Inflammatory macrophage treated with lipopolysaccharide for 1 hour (primary cell): ENCODE results near the gene CLK4.

Experiments used
- DNase-seq, 2 donors: peaks; one replicate each; pipeline ENCODE4 v3.0.0-alpha.2; 2020 to 2022

Gene CLK4

DNA sequence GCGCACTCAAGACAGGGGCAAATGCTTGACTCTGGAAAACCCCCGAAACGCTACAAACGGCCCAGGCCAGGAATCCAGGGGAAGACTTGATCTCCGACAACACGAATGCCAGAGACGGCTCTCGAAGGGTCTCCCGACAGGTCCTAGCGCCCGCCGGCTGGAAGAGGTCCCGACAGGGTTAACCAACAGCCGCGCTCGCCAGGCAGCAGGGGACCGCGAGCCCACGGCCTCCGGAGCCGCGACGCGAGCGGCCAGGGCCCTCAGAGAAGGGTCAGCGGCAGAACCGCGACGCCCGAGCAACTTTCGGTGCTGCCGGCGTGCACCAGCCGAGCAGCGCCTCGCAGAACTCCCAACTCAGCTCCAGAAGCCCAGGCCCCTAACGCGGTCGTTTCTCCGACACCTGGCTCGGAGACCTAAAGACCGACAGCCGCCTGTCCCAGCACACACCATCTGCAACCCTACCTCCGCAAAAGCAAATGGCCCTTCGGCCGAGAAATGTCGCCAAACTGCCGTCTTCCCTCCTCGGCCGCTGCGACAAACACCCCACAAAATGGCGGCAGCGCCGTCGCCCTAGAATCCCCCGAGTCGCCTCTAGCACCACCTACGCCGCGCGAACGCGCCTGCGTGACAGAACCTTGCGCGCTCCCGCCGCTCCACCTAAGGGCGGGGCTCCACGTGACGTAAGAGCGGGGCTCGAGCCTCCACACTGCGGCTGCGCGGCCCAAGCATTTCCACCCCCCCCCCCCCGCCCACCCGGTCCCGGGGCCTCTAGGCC is at the start of gene CLK4:
Gene CLK4 (minus strand): TSS at position 567 of the 775 bp plus-strand sequence. CDS start 3,634 bp downstream, outside the sequence.
- peak; percentile 94 to 99 for DNase-seq

GRCh38 chr5:178675922-178676321 is 49.1 kb upstream of the CLK4 start:
- no peak for DNase-seq

GRCh38 chr5:178674334-178674733 is 47.5 kb upstream of the CLK4 start:
- DNase-seq: no peak

DNA sequence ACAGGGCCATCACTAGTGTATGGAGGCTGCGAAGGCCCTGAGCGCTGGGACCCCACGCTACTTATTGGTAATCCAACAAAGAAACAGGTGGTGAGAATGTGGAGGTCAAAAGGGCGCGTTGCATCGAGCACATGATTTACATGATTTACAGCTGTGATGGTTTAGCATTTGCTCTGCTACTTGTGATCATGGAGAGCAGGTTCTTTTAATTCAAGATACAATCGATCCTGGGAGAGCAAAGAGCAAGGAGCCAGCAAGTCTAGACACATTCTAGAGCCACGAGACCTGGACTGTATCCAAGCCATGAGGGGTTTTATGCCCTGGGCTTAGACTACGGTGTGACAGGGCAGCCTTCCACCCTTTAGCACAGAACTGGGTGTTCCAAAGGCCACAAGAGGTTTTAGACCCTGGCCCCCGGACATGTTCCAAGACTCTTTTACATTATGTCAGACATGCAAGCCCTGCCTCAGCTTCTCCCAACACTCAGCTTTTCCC is 47.0 kb upstream of the CLK4 start:
- DNase-seq: no peak

DNA sequence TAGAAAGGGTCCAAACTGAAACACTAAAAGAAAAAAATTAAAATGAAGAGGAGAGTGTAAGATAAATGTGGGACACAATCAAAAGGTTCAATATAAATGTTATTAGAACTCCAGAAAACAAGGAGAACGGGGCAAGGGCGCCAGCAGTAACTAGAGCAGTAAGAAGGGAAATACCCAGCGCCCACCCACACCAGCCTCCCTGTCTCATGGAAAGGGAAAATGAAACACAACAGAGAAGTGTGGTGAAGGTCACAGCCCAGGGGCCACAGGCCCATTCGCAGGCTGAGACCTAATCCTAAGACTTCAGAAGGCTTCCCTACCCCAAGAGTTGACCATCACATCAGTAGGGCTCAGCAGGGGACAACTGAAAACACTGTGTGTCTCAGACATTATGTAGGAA is 45.8 kb upstream of the CLK4 start:
- peak; percentile 65 to 78 for DNase-seq

DNA sequence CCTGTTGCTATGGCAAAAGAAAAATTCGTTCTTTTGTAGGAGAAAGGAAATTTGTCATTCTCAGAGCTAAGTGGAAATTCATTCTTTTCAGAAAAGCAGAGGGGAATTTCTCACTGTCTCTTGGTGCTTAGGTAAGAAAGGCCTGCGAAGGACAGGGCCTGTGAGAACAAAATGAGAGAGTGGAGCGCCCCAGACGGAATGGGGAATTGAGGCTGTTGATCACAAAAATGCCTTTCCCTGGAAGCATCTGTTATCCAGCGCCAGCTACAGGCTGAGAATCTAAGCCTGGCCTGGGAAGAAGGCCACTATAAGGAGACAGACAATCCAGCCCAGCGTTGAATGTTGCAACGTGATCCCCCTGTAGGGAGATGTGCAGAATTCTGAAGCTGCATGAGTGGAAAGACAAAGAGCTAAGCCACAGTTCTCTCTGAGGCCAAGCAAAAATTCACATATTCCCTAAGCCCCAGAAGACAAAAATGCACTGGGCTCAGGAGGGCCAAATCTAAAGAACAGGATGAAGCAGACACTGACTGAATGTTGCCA is 44.8 kb upstream of the CLK4 start:
- DNase-seq: peak in 1 of 2 donors; percentile 14

DNA sequence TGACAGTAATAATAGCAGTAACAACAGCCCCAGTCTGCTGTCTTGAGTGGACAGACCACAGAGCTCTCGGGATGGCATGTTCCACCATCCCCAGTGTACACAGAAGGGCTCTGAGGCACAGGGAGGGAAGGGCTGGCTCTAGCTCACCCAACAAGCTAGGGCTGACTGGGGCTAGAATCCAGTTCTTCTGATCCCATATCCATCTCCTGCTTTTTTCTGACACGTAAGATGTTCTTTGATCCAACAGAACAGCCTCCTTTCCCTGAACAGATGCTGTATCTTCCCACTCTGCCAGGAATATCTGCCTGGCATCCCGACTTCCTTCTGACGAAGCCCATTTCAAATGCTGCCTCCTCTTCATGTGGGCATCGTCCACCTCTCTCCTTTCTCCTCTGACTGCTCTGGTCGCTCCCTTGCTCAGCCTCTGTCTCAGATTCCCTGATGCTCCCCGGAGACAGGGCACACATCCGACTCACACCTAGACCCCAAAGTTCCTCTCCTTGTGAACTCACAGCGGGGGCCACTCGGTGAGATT is 43.6 kb upstream of the CLK4 start:
- DNase-seq: no peak

DNA sequence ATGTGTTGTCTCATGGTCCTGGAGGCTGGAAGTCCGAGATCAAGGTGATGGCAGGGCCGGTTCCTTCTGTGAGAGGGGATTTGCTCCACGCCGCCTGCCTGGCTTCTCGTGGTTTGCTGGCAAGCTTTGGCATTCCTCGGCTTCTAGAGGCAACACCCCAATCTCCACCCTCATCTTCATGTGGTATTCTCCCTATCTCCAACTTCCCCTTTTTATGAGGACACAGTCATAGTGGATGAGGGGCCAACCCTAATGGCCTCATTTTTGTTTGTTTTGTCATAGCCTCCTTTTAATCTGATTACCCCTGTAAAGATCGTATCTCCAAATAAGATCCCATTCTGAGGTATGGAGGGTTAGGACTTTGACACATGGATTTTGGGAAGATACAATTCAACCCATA is 41.7 kb upstream of the CLK4 start:
- peak in 1 of 2 donors; percentile 33 for DNase-seq

DNA sequence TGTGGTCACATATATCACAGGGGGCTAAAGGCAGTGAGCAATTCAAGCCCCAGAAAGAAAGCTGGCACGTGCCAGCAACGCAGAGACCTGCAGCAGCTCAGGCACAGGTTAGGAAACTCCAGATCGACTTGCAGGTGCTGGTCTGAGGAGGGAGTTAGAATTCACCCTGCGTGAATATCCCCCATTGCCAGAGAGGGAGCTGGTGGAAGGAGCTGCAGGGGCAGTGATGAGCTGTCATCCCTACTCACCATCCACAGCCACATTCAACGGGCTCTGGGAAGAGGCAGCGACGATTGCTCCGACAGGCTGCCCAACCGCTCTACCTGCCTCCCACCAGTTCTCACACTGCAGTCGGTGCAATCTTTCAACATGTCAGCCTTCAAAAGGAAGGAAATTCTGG is 40.8 kb upstream of the CLK4 start:
- DNase-seq: no peak

DNA sequence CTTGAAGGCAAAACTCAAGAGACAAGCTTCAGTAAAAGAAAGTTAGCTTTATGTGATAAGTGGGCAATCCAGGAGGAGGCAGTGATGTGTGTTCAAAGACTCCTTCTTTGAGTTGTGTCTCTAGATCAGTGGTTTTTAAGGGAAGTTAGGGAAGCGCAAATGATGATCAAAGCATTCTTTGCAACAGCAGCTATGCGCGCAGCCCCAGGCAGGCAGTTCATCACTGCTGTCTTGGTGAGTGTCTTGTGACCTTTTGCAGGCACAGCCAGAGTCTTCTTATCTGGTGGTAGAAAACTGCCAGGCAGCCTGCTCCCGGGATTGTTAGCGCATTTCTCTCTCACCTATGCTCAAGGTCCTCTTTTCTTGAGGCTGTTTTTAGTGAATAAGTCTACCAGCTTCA is 40.3 kb upstream of the CLK4 start:
- no peak for DNase-seq

DNA sequence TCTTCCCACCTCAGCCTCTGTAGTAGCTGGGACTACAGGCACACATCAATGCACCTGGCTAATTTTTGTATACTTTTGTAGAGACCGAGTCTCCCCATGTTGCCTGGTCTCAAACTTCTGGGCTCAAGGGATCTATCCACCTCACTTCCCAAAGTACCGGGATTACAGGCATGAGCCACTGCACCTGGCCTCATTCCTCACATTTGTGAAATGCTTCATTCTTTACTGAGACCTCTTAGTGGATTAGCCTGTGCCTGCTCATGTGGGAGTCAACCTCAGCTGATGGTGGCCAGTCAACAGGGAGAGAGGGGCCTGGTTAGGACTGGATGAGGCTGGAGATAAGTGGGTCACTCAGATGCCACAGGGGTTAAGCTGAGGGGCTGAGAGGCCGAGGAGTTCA is 37.3 kb upstream of the CLK4 start:
- no peak for DNase-seq

DNA sequence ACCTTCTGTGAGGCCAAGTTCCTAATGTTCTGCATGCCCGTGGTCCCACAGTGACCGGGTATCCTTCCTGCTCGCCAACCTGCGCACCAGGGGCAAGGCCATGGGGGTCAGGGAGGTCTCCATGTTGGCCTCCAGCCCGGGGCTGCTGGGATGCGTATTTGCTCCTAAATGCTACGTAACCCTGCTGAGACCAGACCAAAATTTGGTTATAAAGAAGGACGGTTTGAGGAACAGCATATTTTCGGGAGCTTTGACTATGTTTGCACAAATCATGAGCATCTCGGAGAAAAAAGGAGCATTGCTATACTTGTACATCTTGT is 35.7 kb upstream of the CLK4 start:
- no peak for DNase-seq

GRCh38 chr5:178661836-178662540 is 35.1 kb upstream of the CLK4 start:
- DNase-seq: no peak

DNA sequence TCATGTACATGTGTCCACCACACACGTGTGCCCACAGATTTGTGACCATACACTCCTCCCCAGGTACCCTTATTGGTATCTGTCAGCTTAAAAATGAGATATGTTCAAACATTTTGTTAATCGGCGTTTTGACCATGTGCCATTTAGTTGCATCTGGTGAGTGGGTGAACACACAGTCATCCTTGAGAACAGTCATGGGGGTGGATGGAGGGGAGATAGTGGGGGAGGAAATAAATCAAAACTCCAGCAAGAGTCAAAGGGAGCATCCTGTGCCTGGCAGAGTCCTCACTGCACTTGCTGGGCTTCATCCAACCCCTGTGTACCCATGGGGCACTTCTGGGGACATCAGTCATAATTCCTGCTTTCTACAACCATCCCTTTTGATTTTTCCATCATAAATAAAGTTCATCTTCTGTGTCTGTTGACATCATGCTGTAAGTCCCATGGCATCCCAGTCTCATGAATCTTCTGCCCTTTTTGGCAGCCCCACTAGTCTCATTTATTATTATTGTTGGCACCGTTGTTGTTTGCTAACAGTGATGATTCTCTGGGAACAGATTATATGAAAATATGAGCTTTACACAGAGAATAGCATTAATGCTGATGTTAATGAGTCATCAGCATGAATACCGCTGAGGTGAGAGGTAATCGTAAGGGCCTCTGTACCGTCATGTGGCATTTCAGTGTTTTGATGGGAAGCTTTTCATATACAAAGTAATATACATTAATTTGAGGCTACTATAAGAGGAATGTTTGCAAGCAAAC is 24.4 kb upstream of the CLK4 start:
- DNase-seq: no peak

GRCh38 chr5:178650214-178650613 is 23.4 kb upstream of the CLK4 start:
- DNase-seq: no peak

DNA sequence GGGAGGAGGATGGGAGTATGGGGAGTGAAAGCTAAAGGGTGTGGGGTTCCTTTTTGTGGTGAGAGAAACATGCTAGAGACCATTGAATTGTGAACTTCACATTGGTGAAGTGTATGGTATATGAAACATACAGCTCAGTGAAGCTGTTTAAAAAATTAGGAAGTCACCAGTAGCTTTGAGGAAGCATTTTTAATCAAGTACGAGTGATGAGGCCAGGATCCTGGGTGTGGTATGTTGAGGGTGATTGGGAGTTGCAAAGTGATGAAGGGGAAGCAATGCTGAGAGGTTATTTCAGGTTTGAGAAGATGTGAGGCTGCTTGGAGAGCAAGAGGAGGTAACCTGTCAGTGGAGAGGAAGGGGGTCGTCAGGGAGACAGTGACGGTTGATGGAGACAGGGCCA is 22.7 kb upstream of the CLK4 start:
- no peak for DNase-seq

DNA sequence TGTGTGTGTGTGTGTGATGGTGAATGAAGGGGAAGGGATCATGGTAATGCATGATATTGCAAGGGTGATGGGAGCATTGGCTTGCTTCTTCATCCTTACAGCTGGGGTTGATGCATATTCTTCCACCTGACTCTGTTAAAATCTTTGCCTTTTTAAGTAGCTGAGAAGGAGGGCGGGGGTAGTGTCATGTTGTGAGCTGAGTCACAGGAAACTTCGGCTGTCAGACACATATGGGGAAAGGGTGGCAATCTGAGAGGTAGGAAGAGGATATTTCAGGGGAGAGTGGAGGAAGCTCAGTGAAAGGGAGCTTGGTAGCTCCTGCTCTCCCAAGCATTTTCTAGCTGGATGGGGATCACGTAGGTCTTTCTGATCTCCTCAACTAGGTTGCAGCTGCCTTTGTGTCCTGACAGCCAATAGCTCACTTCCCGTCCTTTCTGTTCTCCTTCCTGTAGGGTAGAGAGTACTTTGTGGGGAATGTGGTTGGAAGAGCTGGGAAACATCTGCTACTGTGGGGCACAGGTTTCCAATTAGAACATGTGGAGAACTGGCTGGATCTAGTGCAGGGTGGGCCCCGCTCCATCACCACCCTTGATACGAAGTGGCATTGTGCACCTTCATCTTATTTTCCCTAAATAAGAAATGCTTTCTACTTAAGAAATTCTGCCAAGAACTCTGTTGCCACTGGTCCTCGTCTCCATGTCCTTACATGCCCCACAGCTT is 18.1 kb upstream of the CLK4 start:
- peak; percentile 48 to 68 for DNase-seq

GRCh38 chr5:178642351-178642909 is 15.6 kb upstream of the CLK4 start:
- peak; percentile 55 to 83 for DNase-seq

DNA sequence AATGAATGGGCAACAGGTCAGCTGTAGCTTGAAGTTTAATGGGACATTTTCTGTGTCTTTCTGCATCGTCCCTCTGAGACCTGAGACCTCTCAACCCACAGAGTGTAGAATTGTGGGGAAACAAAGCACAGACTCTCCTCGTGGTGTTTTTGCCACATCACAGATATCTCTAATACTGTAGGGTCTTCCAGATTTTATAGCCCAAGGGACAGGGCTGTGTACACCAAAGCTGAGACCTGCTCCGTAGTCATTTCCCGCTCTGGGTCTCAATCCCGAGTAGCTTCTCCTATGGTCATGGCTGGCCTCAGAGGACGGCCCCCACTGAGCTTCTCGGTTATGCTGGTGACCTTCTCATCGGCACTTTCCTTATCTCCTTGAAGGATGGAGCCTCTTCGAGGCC is 14.9 kb upstream of the CLK4 start:
- no peak for DNase-seq

- no peak for DNase-seq
These were observed 13.6 kb upstream of the CLK4 start for GRCh38 chr5:178640331-178641045.

- DNase-seq: no peak
These were observed 10.7 kb upstream of the CLK4 start for GRCh38 chr5:178637356-178638074.
